ENCODE measurements around the gene GPC3.
"Not testable (repeated sequence)": the region's sequence is repeated elsewhere in the genome, so short reads cannot be mapped to it uniquely, and the experiment has no call there.

GPC3 gene

GRCh38 chrX:133994576-133994975, 9.2 kb upstream of the GPC3 start:
- DNase-seq: no peak

DNA sequence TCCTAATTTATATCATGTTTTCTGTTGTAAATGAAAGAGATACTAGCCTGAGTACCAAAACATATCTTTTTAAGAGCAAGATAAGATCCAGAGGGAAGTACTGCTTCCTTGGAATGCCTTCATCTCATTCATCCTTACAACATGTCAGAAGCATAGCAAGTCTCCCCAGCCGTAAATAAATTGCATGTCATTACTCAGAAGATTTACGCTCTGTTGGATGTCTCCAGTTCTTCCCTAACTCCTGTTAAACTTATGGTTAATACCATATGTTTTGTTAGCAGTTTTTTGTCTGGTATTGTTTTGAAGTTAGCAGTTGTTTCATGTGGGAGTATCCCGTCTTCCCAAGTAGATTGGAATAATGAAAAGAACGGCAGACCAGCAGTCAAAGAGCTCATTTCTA, 7.5 kb upstream of the GPC3 start:
- no peak for DNase-seq

- DNase-seq: no peak
These were observed 6.4 kb upstream of the GPC3 start for GRCh38 chrX:133991814-133992213.

- DNase-seq: not testable (repeated sequence)
These were observed 5.7 kb upstream of the GPC3 start for GRCh38 chrX:133991057-133991456.

- no peak for DNase-seq
These were observed 4.6 kb upstream of the GPC3 start for GRCh38 chrX:133989993-133990392.

GRCh38 chrX:133989490-133989889, 4.1 kb upstream of the GPC3 start:
- no peak for DNase-seq

- DNase-seq: no peak
These were observed 2.6 kb upstream of the GPC3 start for GRCh38 chrX:133988010-133988409.

GRCh38 chrX:133987188-133987587, 1.8 kb upstream of the GPC3 start:
- no peak for DNase-seq

- no peak for DNase-seq
These were observed 731 bp upstream of the GPC3 start for GRCh38 chrX:133985967-133986683.

DNA sequence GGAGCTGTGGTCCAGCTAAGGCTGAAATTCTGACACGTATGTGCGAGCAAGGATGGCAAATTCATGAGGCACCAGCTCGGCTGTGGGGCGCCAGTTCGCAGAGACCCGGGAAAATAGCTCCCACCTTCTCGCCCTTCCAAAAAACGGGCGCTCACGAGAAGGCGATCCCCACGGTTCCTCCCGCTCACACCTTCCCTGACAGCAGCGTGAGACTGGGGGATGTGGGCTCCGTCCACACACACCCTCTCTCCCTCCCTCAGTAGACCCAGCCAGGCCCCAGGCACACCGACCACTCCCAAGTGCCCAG, 584 bp downstream of the GPC3 start:
- no peak for DNase-seq

DNA sequence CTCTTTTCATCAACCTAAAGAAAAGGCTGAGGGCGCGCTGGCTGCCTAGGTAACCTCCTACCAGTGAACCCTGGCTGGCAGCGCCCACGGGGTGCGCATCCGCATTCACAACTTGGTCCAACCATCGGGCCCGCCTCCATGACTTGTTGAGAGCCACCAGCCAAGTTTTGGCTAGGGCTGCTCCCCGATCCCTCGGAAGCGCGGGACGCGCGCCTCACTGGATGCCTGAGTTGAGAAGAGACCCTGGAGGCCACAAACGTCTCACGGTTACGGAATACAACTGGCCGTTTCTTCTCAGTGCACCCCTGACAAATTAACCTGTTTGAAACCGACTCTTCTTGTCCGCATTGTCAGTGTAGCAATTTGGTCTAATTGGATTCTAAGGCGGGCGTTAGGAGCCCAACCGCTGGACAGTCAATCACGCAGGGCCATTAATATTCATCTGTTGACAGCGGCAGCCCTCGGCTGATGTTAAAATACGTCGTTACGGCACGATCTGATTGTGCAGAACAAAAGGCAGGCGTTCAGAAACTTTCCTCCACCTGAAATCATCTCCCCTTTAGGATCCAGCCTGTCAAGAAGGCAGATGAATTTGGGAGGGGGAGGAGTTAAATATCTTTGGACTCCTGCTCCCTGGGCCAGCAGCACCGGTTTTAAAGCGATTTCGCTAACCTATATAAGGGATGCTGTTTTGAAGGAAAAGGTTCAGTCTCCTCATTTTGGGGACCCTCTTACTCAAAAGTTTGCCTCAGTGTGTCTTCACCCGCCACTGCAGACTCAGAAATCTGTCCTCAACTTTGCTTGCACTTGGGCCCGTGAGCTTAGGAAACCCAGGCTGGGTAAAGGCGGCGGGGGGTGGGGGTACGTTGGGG, 1.2 kb downstream of the GPC3 start:
- no peak for DNase-seq

GRCh38 chrX:133983256-133983973, 2.0 kb downstream of the GPC3 start:
- DNase-seq: no peak

GRCh38 chrX:133981924-133982323, 3.5 kb downstream of the GPC3 start:
- no peak for DNase-seq

DNA sequence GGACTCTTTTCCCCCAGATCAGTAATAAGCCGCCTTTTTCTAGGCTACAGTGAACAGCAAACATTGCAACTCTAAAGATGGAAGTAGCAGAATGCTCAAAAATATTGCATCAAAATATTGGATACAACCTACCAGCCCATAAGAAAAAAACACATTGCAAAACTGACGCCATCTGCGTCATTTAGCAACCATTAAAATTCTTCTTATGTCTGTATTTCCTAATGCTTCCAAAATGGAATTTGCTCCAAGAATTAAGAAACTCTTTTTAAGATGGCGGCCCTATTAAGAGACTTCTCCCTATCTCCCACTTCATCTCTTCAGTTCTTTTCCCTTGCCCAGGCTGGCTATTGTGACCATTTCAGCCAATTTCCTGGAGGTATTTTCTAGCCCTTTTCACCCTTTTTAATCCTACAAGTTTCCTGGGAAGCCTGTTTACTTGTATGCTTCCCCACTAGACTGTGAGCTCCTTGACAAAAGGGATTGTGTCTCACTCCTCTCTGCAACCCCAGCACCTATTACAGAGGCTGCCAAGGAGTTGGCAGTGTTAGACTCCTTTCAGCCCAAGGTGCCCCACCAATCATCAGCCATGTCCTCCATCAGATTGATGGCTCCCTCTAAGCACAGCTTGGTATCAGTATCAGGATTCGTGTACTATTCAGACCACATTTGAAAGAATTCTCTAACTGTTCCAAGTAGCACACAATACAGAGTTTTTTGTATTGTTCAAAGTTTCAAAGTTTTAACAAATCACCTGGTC, 4.4 kb downstream of the GPC3 start:
- DNase-seq: no peak

DNA sequence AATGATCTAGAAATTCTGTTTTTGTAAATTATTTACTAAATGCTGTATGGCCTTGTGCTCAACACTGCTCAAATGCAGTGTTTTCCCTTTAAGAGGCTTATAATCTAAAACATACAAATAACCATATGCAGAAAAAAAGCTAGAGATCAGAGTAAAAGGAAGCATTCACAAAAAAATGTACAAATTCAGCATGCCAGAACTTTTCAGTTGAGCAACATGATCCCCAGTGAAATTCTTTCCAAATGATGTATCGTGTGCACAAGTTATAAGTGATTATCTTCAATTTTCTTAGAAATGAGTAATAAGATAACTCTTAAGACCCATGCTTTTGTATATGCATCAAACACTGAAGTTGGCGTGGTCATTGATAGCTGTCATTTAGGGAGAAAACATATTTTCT, 5.0 kb downstream of the GPC3 start:
- DNase-seq: no peak

- no peak for DNase-seq
These were observed 5.7 kb downstream of the GPC3 start for GRCh38 chrX:133979641-133980230.

DNA sequence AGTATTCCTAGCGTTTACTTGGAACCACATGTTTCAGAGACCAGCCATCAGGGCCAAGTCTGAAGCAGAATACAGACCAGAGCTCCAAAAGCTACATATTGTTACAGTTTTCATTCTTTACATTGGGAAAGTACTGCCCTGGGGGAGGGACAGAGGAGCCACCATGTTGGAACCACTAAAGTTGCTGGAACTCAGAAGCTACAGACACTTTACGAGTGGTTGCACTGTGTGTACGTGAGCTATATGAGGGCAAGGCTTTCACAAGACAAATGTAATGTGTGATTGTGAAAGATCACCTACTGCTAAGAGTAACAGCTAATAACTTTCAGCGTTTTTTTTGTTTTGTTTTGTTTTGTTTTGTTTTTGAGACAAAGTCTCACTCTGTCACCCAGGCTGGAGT, 11.7 kb downstream of the GPC3 start:
- no peak for DNase-seq

DNA sequence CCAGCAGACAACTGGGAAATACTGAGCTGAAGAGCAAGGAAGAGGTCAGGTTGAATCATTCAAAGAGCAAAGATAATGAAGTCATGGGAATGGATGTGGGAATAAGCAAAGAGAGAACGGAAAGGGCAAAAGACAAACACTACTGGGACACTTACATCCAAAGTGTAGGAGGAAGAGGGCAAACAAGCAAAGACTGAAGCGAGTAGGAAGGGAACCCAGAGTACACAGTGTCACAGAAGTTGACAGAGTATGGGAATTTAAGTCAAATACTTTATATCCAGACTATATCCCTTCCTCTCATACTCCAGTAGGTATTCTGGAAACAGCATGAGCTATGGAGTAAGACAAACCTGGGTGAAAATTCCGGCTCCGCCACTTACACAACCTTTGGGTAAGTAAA, 12.5 kb downstream of the GPC3 start:
- DNase-seq: no peak

DNA sequence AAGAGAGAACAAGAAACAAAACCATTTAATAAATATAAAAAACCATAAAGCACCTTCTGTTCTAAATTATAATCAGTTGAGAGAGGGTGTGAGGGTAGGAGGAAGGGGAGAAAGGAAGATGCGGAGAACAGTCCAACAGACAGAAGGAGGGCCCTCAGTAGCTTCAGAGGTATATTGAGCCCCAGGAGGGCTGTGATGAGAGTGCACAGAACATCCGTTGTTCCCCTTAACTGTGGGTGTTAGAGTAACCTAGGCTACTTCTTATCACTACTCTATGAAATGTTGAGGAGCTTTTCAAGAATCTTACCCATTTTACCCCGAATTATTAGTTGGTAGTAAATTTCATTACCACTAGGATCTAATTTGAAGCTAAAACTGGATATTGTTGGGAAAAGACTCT, 13.8 kb downstream of the GPC3 start:
- no peak for DNase-seq

DNA sequence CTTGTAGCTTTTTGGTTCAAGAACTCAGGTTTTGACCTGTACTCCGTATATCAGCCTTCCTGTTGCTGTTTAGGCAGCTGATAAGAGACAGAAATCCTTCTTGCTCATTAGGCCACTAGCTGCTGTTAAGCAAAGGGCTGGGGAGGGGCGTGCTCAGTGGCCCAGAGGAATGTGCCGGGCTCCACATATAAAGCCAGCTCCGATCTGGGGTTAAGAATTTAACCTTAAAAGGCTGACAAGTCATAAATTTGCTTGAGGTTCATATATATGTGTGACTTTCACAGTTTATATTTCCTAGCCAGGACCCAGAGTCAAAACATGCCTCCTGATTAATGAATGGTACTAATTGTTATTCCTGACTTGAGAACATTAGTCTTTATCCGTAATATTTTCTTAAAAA, 15.3 kb downstream of the GPC3 start:
- no peak for DNase-seq

DNA sequence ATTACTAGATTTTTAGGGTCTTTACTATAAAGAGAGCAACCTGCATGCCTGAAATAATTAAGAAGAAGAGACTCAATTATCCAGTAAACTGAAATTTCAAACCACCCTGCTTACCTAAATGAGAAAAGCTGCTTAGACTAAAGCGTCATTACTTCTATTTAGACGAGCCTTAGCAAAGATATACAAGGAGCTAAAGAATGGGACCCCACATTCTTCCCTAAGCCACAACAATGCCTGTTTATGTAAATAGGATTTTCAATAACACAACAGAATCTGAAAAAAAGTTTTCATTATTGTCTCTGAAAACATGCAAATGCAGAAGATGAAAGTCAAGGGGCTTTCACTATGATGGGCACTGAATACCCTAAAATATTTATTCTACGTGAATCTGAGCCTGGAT, 16.2 kb downstream of the GPC3 start:
- DNase-seq: no peak

GRCh38 chrX:133968109-133968508, 17.3 kb downstream of the GPC3 start:
- no peak for DNase-seq

GRCh38 chrX:133966199-133966598, 19.2 kb downstream of the GPC3 start:
- DNase-seq: no peak

Measured in CD4-positive, alpha-beta T cell treated with Interleukin-4 for 4 hours (primary cell).